ENCODE measurements around the gene MACROD1. TPM values are rescaled to one million over a fixed set of nuclear protein-coding genes. Genes with fewer than 3 reads are reported as not detected.

The MACROD1 gene
- total RNA-seq, 2 experiments from 2014 or later: 13.5 to 16.1 TPM

GRCh38 chr11:64078905-64079304 lies 87.0 kb downstream of the MACROD1 start:
- POLR2A ChIA-PET: no interaction called here
- no peak for ATAC-seq (ENCODE audit: low read depth)

GRCh38 chr11:64078284-64078683 lies 87.6 kb downstream of the MACROD1 start:
- Mint-ChIP-seq H3K36me3 (no peaks in the 10 kb centered on the region), H3K9me3 (no peaks in the 10 kb centered on the region), H3K27me3 (no peaks in the 10 kb centered on the region), H3K4me1 (peaks cover 2% of the 10 kb centered on the region), H3K27ac (no peak overlapping the region), H3K4me3 (no peak overlapping the region)
- ATAC-seq (ENCODE audit: low read depth) (no peak), DNase-seq (no peak)
- POLR2A ChIA-PET: no interaction called here

More at GRCh38 chr11:64078905-64079304, 87.0 kb downstream of the MACROD1 start:
- DNase-seq: no peak
- no peaks in the 10 kb centered on the region for H3K27me3 Mint-ChIP-seq
- peaks cover 2% of the 10 kb centered on the region for H3K4me1 Mint-ChIP-seq
- H3K36me3 Mint-ChIP-seq: no peaks in the 10 kb centered on the region
- H3K9me3 Mint-ChIP-seq: no peaks in the 10 kb centered on the region
- H3K4me3 Mint-ChIP-seq: no peak overlapping the region
- no peak overlapping the region for H3K27ac Mint-ChIP-seq

GRCh38 chr11:64077607-64078006 lies 88.3 kb downstream of the MACROD1 start:
- peaks cover 2% of the 10 kb centered on the region for H3K4me1 Mint-ChIP-seq
- no peak overlapping the region for H3K27ac Mint-ChIP-seq
- H3K36me3 Mint-ChIP-seq: no peaks in the 10 kb centered on the region
- POLR2A ChIA-PET: no interaction called here
- no peak for ATAC-seq (ENCODE audit: low read depth)
- H3K9me3 Mint-ChIP-seq: no peaks in the 10 kb centered on the region
- H3K4me3 Mint-ChIP-seq: no peak overlapping the region
- H3K27me3 Mint-ChIP-seq: no peaks in the 10 kb centered on the region
- DNase-seq: no peak

GRCh38 chr11:64076758-64077157 lies 89.2 kb downstream of the MACROD1 start:
- no peak for DNase-seq

GRCh38 chr11:64074239-64074638 lies 91.7 kb downstream of the MACROD1 start:
- Mint-ChIP-seq H3K36me3 (no peaks in the 10 kb centered on the region), H3K4me1 (no peaks in the 10 kb centered on the region), H3K27ac (no peak overlapping the region), H3K27me3 (no peaks in the 10 kb centered on the region), H3K9me3 (no peaks in the 10 kb centered on the region), H3K4me3 (no peak overlapping the region)
- POLR2A ChIA-PET: no interaction called here
- no peak for DNase-seq
- ATAC-seq (ENCODE audit: low read depth): no peak

More at GRCh38 chr11:64076758-64077157, 89.2 kb downstream of the MACROD1 start:
- Mint-ChIP-seq H3K9me3 (no peaks in the 10 kb centered on the region), H3K36me3 (no peaks in the 10 kb centered on the region), H3K27ac (no peak overlapping the region), H3K27me3 (no peaks in the 10 kb centered on the region), H3K4me1 (peaks cover 2% of the 10 kb centered on the region), H3K4me3 (no peak overlapping the region)
- POLR2A ChIA-PET: no interaction called here
- ATAC-seq (ENCODE audit: low read depth): no peak

GRCh38 chr11:64073542-64073941 lies 92.4 kb downstream of the MACROD1 start:
- Mint-ChIP-seq H3K27me3 (no peaks in the 10 kb centered on the region), H3K4me1 (no peaks in the 10 kb centered on the region), H3K36me3 (no peaks in the 10 kb centered on the region), H3K27ac (no peak overlapping the region), H3K4me3 (no peak overlapping the region), H3K9me3 (no peaks in the 10 kb centered on the region)
- POLR2A ChIA-PET: no interaction called here
- DNase-seq: no peak
- ATAC-seq (ENCODE audit: low read depth): no peak

- H3K9me3 Mint-ChIP-seq: no peaks in the 10 kb centered on the region
- H3K4me3 Mint-ChIP-seq: no peak overlapping the region
- no peaks in the 10 kb centered on the region for H3K27me3 Mint-ChIP-seq
- DNase-seq (no peak), ATAC-seq (ENCODE audit: low read depth) (no peak)
- H3K4me1 Mint-ChIP-seq: no peaks in the 10 kb centered on the region
- POLR2A ChIA-PET: no interaction called here
- H3K27ac Mint-ChIP-seq: no peak overlapping the region
- H3K36me3 Mint-ChIP-seq: no peaks in the 10 kb centered on the region
Observed at GRCh38 chr11:64072871-64073270, 93.0 kb downstream of the MACROD1 start.

- ATAC-seq (ENCODE audit: low read depth) (no peak), DNase-seq (no peak)
- Mint-ChIP-seq H3K36me3 (no peaks in the 10 kb centered on the region), H3K4me1 (no peaks in the 10 kb centered on the region), H3K9me3 (no peaks in the 10 kb centered on the region), H3K4me3 (no peak overlapping the region), H3K27ac (no peak overlapping the region), H3K27me3 (no peaks in the 10 kb centered on the region)
- POLR2A ChIA-PET: no interaction called here
Observed at GRCh38 chr11:64072403-64072802, 93.5 kb downstream of the MACROD1 start.

- Mint-ChIP-seq H3K27ac (no peak overlapping the region), H3K9me3 (no peaks in the 10 kb centered on the region), H3K36me3 (no peaks in the 10 kb centered on the region), H3K4me1 (no peaks in the 10 kb centered on the region), H3K4me3 (no peak overlapping the region), H3K27me3 (no peaks in the 10 kb centered on the region)
- POLR2A ChIA-PET: no interaction called here
- ATAC-seq (ENCODE audit: low read depth): no peak
- DNase-seq: no peak
Observed at GRCh38 chr11:64071849-64072248, 94.1 kb downstream of the MACROD1 start.

- DNase-seq: no peak
- Mint-ChIP-seq H3K9me3 (no peaks in the 10 kb centered on the region), H3K27me3 (peaks cover 1% of the 10 kb centered on the region), H3K27ac (no peak overlapping the region), H3K4me1 (peaks cover 1% of the 10 kb centered on the region), H3K4me3 (no peak overlapping the region), H3K36me3 (no peaks in the 10 kb centered on the region)
- POLR2A ChIA-PET: no interaction called here
- ATAC-seq (ENCODE audit: low read depth): no peak
Observed at GRCh38 chr11:64070314-64070681, 95.6 kb downstream of the MACROD1 start.

- peaks cover 1% of the 10 kb centered on the region for H3K27me3 Mint-ChIP-seq
- H3K27ac Mint-ChIP-seq: no peak overlapping the region
- no peaks in the 10 kb centered on the region for H3K36me3 Mint-ChIP-seq
- POLR2A ChIA-PET: no interaction called here
- no peaks in the 10 kb centered on the region for H3K9me3 Mint-ChIP-seq
- peaks cover 1% of the 10 kb centered on the region for H3K4me1 Mint-ChIP-seq
- no peak for DNase-seq
- no peak for ATAC-seq (ENCODE audit: low read depth)
- H3K4me3 Mint-ChIP-seq: no peak overlapping the region
Observed at GRCh38 chr11:64069401-64070313, 96.3 kb downstream of the MACROD1 start.

- H3K9me3 Mint-ChIP-seq: no peaks in the 10 kb centered on the region
- POLR2A ChIA-PET: no interaction called here
- no peak overlapping the region for H3K4me3 Mint-ChIP-seq
- H3K27ac Mint-ChIP-seq: no peak overlapping the region
- H3K4me1 Mint-ChIP-seq: peaks cover 1% of the 10 kb centered on the region
- H3K36me3 Mint-ChIP-seq: no peaks in the 10 kb centered on the region
- no peak for ATAC-seq (ENCODE audit: low read depth)
- peaks cover 1% of the 10 kb centered on the region for H3K27me3 Mint-ChIP-seq
- no peak for DNase-seq
Observed at GRCh38 chr11:64068705-64069400, 97.1 kb downstream of the MACROD1 start.

- POLR2A ChIA-PET: no interaction called here
- H3K4me1 Mint-ChIP-seq: peaks cover 1% of the 10 kb centered on the region
- H3K27me3 Mint-ChIP-seq: peaks cover 6% of the 10 kb centered on the region
- no peaks in the 10 kb centered on the region for H3K9me3 Mint-ChIP-seq
- H3K36me3 Mint-ChIP-seq: no peaks in the 10 kb centered on the region
- no peak overlapping the region for H3K27ac Mint-ChIP-seq
- ATAC-seq (ENCODE audit: low read depth) (no peak), DNase-seq (no peak)
- H3K4me3 Mint-ChIP-seq: no peak overlapping the region
Observed at GRCh38 chr11:64067230-64067993, 98.5 kb downstream of the MACROD1 start.
